GM21786 (cell line): Measurements from ENCODE around the gene TMEM239.

Source experiments
- ATAC-seq: cut with Tn5 transposase; IDR thresholded peaks from one replicate; pipeline ENCODE4 v1.9.1; 2021; ENCODE audit not compliant: unreplicated experiment

The TMEM239 gene

GRCh38 chr20:2846698-2847097, 30.5 kb downstream of the TMEM239 start:
- no peak for ATAC-seq

- ATAC-seq: no peak
These were observed 31.6 kb downstream of the TMEM239 start for GRCh38 chr20:2847802-2848201.

GRCh38 chr20:2849529-2849928, 33.4 kb downstream of the TMEM239 start:
- no peak for ATAC-seq

- no peak for ATAC-seq
These were observed 34.9 kb downstream of the TMEM239 start for GRCh38 chr20:2851086-2851485.

GRCh38 chr20:2858591-2858990, 42.4 kb downstream of the TMEM239 start:
- ATAC-seq: no peak

GRCh38 chr20:2859330-2860121, 43.4 kb downstream of the TMEM239 start:
- ATAC-seq: no peak

- no peak for ATAC-seq
These were observed 48.5 kb downstream of the TMEM239 start for GRCh38 chr20:2864626-2865025.

- no peak for ATAC-seq
These were observed 48.9 kb downstream of the TMEM239 start for GRCh38 chr20:2865101-2865500.

GRCh38 chr20:2865630-2866029, 49.5 kb downstream of the TMEM239 start:
- no peak for ATAC-seq

- ATAC-seq: no peak
These were observed 50.1 kb downstream of the TMEM239 start for GRCh38 chr20:2866236-2866635.

GRCh38 chr20:2867081-2867864, 51.1 kb downstream of the TMEM239 start:
- no peak for ATAC-seq
